ENCODE measurements around the gene CCDC157. TPM values are rescaled to one million over a fixed set of nuclear protein-coding genes. Genes with fewer than 3 reads are reported as not detected.

CCDC157 gene
- total and polyA plus RNA-seq, 10 of the 15 experiments (the other 5 are each of a cell fraction or from before 2014, with no cell fraction given): 0.10 to 2.8 (median 1.2) TPM

GRCh38 chr22:30365891-30366290, 9.1 kb downstream of the CCDC157 start:
- Histone ChIP-seq H3K4me3 (no peak overlapping the region), H3K27me3 (replicated peaks in 1 of 2; ENCODE audit: control insufficient read depth in 2 of 2, insufficient read depth in 2 of 2, low read length in 1 of 2) (no peaks in the 10 kb centered on the region), H3K36me3 (ENCODE audit: control insufficient read depth in 2 of 2, insufficient read depth in 2 of 2, low read length in 1 of 2) (no peaks in the 10 kb centered on the region), H3K4me1 (ENCODE audit: control insufficient read depth, insufficient read depth, low read length) (no peaks in the 10 kb centered on the region), H4K20me1 (ENCODE audit: control insufficient read depth, insufficient read depth) (no peaks in the 10 kb centered on the region), H3K9me3 (replicated peaks; ENCODE audit: control insufficient read depth, insufficient read depth, low read length) (no peaks in the 10 kb centered on the region), H3K4me2 (ENCODE audit: control insufficient read depth, insufficient read depth) (no peak overlapping the region), H2AFZ (ENCODE audit: control insufficient read depth, low read depth, low read length) (no peak overlapping the region), H3K27ac (ENCODE audit: control insufficient read depth, insufficient read depth) (no peak overlapping the region), H3K79me2 (ENCODE audit: control insufficient read depth, insufficient read depth, low read length) (no peaks in the 10 kb centered on the region), H3K9ac (ENCODE audit: control insufficient read depth, insufficient read depth, low read length) (no peak overlapping the region)
- SMC1A ChIA-PET (ENCODE audit: uncharacterized antibody, unreplicated experiment): no interaction called here
- no TSS peak for BruUV-seq (replicated peaks)
- POLR2A ChIA-PET: interaction anchor here (0.6 kb wide), 1 partner anchor 9 kb away, joined by 5 read pairs; no protein-coding TSS in a partner anchor
- TF ChIP-seq BCL11A (IDR thresholded peaks at IDR 0.05; ENCODE audit: low read depth, low read length): no peak
- no peak for TF ChIP-seq SRF (IDR thresholded peaks at IDR 0.05; ENCODE audit: low read depth in 2 of 2, low read length in 2 of 2)
- no peak for TF ChIP-seq RELB (IDR thresholded peaks at IDR 0.05; ENCODE audit: low read depth)
- no peak for TF ChIP-seq TBL1XR1 (IDR thresholded peaks at IDR 0.05; ENCODE audit: low read depth, low read length)
- TF ChIP-seq RB1 (IDR thresholded peaks at IDR 0.05; ENCODE audit: borderline replicate concordance): no peak
- no peak for TF ChIP-seq NRF1 (conservative IDR thresholded peaks at IDR 0.05; ENCODE audit: low read depth, low read length)
- ATAC-seq (no peak), FAIRE-seq (no peak), DNase-seq (ENCODE audit: low read depth, low spot score) (no peak)
- CTCF ChIA-PET: interaction anchor here (0.7 to 3.5 kb wide), 3 partner anchors 78 to 120 kb away, joined by 3 to 15 read pairs (median 3); no protein-coding TSS in a partner anchor
- WGBS (ENCODE audit: insufficient coverage, insufficient replicate concordance, low lambda C conversion rate, missing lambda C conversion rate): 87% methylated on average over 18 of the region's 18 CpGs
- in situ Hi-C loops (cut with MboI): no loop called here
- RAD21 ChIA-PET (ENCODE audit: unreplicated experiment): interaction anchor here (1.0 kb wide), 1 partner anchor 62 kb away, joined by 3 read pairs; no protein-coding TSS in a partner anchor
- intact Hi-C loops (cut with micrococcal nuclease; ENCODE audit: unreplicated experiment): no loop called here
